IPS DF 6.9 (cell line): Measurements from ENCODE around the gene IQCF2.

ENCODE experiments used
- DNase-seq: peaks from one replicate; pipeline ENCODE4 v3.0.0-alpha.2; 2013; ENCODE audit warnings: low read depth, low spot score
- H3K27ac ChIP-seq: one replicate; pipeline ENCODE4 v1.5.1; 2013; ENCODE audit warnings: low read length, control low read depth
- H3K27me3 ChIP-seq: 2 replicates; pipeline ENCODE4 v1.6.1; 2013; ENCODE audit warnings: mild to moderate bottlenecking, low read length; ENCODE audit not compliant: control insufficient read depth, insufficient read depth
- H3K36me3 ChIP-seq: 2 replicates; pipeline ENCODE4 v1.6.1; 2013; ENCODE audit warnings: low read length; ENCODE audit not compliant: control insufficient read depth, insufficient read depth
- H3K4me1 ChIP-seq: 2 replicates; pipeline ENCODE4 v1.6.1; 2013; ENCODE audit warnings: low read length; ENCODE audit not compliant: control insufficient read depth, insufficient read depth
- H3K4me3 ChIP-seq: 2 replicates; pipeline ENCODE4 v1.5.1; 2013; ENCODE audit warnings: mild to moderate bottlenecking, low read length
- H3K9me3 ChIP-seq: 2 replicates; pipeline ENCODE4 v1.6.1; 2013; ENCODE audit warnings: low read length, inconsistent platforms; ENCODE audit not compliant: control insufficient read depth, insufficient read depth
- WGBS: extraction: QIAGEN DNeasy Blood & Tissue Kit; methylation state at CpG from one replicate; pipeline ENCODE4 v1.1.7; 2013; ENCODE audit warnings: mixed read lengths, missing lambda C conversion rate; ENCODE audit not compliant: insufficient read length, insufficient coverage; 5-methylcytosine and 5-hydroxymethylcytosine counted together

IQCF2 gene

DNA sequence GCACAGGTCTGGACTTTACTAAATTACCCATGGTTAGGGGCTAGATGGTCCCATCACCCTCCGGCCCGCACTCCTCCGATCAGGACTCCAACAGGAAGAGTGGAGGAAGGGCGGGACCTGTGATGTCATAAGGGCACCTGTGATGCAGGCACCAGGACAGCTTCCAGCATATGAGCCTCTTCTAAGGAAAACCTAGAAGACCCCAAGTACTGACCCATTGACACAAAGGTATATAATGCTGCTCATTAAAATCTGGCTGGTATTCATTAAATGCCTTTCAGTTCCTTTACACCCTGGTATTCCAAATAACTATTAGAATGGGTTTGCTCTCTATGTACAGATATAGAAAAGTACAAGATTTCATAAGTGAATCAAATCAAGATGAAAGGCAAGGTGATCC, 14.1 kb downstream of the IQCF2 start, which contains the start of gene IQCF5:
Gene IQCF5 (minus strand): TSS at position 101 of the 400 bp plus-strand sequence. CDS start 70 bp downstream, at position 31.
- no peak within 1 kb of the TSS for H3K27ac ChIP-seq
- no peak for DNase-seq
- no peaks in the 10 kb centered on the region for H3K27me3 ChIP-seq
- H3K9me3 ChIP-seq = no peaks in the 10 kb centered on the region
- no peaks in the 10 kb centered on the region for H3K4me1 ChIP-seq
- no peak within 1 kb of the TSS for H3K4me3 ChIP-seq
- WGBS = no CpG with 5 or more reads among the region's 4 CpGs
- no peaks in the 10 kb centered on the region for H3K36me3 ChIP-seq

DNA sequence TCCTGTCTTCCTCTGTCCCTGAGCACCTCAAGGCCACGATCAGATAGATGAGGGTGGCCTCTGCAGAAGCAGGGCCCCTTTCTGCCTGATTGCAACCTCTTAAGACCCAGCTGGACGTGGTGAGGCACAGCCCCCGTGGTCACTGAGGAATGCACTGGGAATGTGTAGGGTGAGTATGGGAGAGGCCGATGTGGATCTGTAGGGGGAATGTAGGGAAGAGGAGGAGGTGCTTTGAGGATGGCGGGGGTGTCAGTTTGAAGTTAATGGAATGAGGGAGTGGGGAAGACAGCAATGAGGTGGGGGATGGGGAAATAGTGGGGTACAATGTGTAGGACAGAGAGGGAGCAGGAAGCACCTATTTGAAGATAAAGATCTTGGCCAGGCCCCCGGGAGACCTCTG, 14.8 kb downstream of the IQCF2 start:
- H3K36me3 ChIP-seq = no peaks in the 10 kb centered on the region
- no peaks in the 10 kb centered on the region for H3K4me1 ChIP-seq
- WGBS = 100% methylated on average over 2 of the region's 6 CpGs
- no peaks in the 10 kb centered on the region for H3K27me3 ChIP-seq
- DNase-seq = no peak
- H3K9me3 ChIP-seq = no peaks in the 10 kb centered on the region
- H3K4me3 ChIP-seq = no peak overlapping the region
- no peak overlapping the region for H3K27ac ChIP-seq

DNA sequence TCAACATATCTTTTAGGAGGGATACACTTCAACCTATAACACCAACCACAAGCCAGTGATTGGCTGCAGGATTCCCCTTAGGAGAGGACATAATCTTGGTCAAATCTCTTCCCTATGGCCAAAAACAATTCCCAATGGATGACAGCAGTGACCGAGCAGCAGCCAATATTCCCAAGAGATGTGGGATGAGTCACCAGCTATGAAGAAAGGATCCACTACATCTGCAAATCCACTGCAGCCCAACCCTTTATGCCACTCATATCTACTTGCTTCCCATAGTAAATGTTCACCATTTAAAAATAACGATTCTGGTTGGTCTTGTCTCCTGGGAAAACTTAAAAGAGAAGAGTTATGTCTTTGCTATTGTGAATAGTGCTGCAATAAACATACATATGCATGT, 18.5 kb downstream of the IQCF2 start:
- no peak overlapping the region for H3K4me3 ChIP-seq
- H3K9me3 ChIP-seq = no peaks in the 10 kb centered on the region
- no peaks in the 10 kb centered on the region for H3K27me3 ChIP-seq
- no CpG with 5 or more reads among the region's 2 CpGs for WGBS
- no peaks in the 10 kb centered on the region for H3K4me1 ChIP-seq
- DNase-seq = no peak
- no peak overlapping the region for H3K27ac ChIP-seq
- no peaks in the 10 kb centered on the region for H3K36me3 ChIP-seq

DNA sequence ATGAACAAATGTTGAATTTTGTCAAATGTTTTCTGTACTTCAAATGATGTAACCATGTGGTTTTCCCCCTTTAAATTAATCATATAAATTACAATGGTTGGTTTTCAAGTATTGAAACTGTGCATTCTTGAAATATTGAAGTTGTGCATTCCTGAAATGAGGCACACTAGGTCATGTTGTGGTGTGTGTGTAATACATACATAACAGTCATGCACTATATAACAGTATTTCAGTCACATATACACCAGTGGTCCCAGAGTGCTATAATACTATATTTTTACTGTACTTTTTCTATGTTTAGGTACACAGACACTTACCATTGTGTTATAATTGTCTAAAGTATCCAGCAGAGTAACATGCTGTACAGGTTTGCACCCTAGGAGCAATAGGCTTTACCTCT, 25.0 kb downstream of the IQCF2 start:
- Histone ChIP-seq H3K4me3 (no peak overlapping the region), H3K36me3 (no peaks in the 10 kb centered on the region), H3K4me1 (no peaks in the 10 kb centered on the region), H3K27ac (no peak overlapping the region), H3K9me3 (no peaks in the 10 kb centered on the region), H3K27me3 (no peaks in the 10 kb centered on the region)
- DNase-seq = no peak

DNA sequence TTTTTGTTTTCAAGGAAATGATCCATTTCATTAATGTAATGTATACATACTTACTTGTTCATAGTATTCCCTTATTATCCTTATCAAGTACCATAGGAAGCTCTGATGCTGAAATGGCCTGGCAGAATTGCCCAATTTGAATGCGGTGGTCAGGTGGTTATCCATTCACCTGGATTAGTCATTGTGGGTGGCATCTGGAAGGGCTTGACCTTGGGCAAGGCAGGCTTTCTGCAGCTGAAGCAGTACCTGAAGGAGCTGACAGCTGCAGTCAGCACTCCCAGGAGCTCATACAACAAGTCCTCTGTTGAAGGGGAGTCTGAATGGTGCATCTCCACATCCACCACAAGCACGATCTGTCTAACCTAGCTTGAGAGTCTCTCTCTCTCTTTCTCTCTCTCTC, 26.2 kb downstream of the IQCF2 start:
- H3K36me3 ChIP-seq = no peaks in the 10 kb centered on the region
- no CpG with 5 or more reads among the region's 2 CpGs for WGBS

DNA sequence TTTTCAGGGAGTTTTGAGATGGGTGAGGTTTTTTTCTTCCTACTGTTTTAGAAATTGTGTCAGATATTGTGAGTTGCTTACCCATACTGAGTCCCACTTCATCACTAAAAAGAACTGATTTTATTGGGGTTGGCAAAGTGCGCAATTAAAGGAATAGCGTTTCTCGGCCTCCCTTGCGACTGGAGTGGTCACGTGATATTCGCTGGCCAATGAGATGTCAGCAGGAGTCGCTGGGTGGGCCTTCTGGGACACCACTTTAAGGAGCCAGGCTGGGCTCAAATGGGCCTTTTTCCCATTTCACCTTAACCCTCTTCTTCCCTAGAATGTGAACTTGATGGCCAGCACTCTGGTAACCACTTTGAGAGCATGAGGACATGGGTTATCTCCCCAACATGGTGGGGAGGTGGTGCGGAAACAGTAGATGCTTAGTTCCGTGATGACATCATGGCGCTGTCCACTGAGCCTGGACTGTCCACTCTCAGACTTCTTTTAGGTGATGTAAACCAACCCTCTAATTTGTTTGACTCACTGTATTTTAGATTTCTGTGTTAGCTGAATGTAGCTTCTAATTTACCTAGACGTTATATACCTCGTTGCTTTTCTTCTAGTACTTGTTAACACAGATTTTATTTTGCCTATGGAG, 27.2 kb downstream of the IQCF2 start:
- DNase-seq = no peak
- no CpG with 5 or more reads among the region's 12 CpGs for WGBS
- Histone ChIP-seq H3K4me1 (no peaks in the 10 kb centered on the region), H3K27ac (no peak overlapping the region), H3K4me3 (no peak overlapping the region), H3K27me3 (no peaks in the 10 kb centered on the region), H3K36me3 (no peaks in the 10 kb centered on the region), H3K9me3 (no peaks in the 10 kb centered on the region)

More for the DNA sequence above, 26.2 kb downstream of the IQCF2 start:
- no peaks in the 10 kb centered on the region for H3K4me1 ChIP-seq
- H3K4me3 ChIP-seq = no peak overlapping the region
- no peak overlapping the region for H3K27ac ChIP-seq
- DNase-seq = no peak
- no peaks in the 10 kb centered on the region for H3K27me3 ChIP-seq
- no peaks in the 10 kb centered on the region for H3K9me3 ChIP-seq

DNA sequence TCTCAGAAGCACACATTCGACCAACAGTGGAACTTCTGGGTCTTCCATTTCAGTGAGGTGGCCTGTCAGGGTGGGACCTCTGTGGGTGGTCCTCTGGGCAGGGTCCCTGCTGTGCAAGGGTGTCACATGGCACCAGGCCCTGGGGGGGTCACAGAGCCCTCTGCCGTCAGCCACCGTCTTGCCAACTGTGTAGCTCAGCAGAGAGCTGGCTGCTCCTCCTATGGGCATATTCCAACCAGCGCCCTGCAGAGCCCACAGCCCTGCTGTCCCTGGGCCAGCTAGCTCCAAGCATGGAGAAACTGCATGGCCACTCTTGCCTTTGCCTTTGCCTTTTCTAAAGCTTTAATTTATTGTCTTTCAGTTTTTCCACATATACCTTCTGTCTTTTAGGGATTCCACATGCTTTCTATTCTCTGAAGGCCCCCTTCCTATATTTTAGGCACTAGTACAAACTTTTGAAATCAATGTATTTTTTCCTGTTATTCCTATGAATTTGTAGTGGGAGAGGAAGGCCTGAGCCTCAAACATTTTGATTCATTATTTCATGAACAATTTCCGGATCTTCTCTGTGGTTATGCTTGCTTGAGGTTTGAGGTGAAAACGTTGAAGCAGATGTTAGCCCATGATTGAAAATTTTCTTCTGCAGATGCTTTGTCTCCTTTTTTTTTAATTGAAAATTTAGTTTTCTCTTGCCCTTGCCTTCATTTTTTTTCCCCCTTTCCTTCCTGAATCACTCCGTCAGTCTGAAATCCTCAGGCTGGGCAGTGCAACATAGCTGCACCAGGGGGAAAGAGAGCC, 30.0 kb downstream of the IQCF2 start:
- H3K9me3 ChIP-seq = no peaks in the 10 kb centered on the region
- no peak overlapping the region for H3K27ac ChIP-seq
- DNase-seq = no peak
- H3K36me3 ChIP-seq = no peaks in the 10 kb centered on the region
- H3K4me1 ChIP-seq = no peaks in the 10 kb centered on the region
- no CpG with 5 or more reads among the region's 7 CpGs for WGBS
- H3K4me3 ChIP-seq = no peak overlapping the region
- H3K27me3 ChIP-seq = no peaks in the 10 kb centered on the region

DNA sequence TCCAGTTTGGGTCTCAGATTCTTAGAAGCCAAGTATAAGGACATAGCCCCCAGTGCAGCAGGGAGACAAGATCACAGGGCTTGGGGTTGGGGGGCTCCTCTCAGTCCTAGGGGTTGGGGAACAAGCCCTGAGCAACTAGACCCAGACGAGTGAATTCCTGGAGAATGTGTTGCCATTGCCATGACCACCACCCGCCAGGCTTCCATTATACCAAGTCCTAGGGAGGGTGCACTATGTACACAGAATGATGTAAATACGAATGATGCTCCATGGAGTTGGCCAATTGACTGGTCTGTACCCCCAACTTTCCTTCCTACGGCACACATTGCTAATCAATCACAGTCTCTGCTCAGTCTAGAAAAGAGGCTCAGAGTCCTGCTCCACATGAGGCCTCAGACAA, 33.0 kb downstream of the IQCF2 start:
- H3K4me1 ChIP-seq = no peaks in the 10 kb centered on the region
- DNase-seq = no peak
- H3K27ac ChIP-seq = no peak overlapping the region
- no peak overlapping the region for H3K4me3 ChIP-seq
- no peaks in the 10 kb centered on the region for H3K9me3 ChIP-seq
- WGBS = no CpG with 5 or more reads among the region's 4 CpGs
- no peaks in the 10 kb centered on the region for H3K27me3 ChIP-seq
- no peaks in the 10 kb centered on the region for H3K36me3 ChIP-seq

DNA sequence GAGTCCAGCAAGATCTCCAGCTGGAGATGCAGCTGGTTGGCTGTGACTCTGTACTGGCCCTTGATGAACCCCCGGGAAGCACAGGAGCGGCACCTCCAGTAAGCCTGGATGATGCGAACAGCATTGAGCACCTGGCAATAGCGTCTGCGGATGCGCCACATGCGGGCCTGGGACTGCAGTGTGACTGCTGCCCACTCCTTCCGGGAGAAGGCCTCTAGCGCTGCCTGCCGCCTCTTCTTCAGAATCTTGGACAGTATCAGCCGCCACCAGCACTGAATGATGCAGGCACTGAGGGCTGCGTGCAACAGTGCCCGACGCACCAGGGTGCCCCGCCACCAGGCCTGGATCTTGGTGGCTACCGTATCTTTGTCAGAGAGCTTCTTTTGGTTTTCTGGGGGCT, 33.5 kb downstream of the IQCF2 start:
- H3K27ac ChIP-seq = no peak overlapping the region
- H3K9me3 ChIP-seq = no peaks in the 10 kb centered on the region
- no peaks in the 10 kb centered on the region for H3K4me1 ChIP-seq
- H3K36me3 ChIP-seq = no peaks in the 10 kb centered on the region
- DNase-seq = no peak
- no peaks in the 10 kb centered on the region for H3K27me3 ChIP-seq
- WGBS = no CpG with 5 or more reads among the region's 16 CpGs
- H3K4me3 ChIP-seq = no peak overlapping the region

DNA sequence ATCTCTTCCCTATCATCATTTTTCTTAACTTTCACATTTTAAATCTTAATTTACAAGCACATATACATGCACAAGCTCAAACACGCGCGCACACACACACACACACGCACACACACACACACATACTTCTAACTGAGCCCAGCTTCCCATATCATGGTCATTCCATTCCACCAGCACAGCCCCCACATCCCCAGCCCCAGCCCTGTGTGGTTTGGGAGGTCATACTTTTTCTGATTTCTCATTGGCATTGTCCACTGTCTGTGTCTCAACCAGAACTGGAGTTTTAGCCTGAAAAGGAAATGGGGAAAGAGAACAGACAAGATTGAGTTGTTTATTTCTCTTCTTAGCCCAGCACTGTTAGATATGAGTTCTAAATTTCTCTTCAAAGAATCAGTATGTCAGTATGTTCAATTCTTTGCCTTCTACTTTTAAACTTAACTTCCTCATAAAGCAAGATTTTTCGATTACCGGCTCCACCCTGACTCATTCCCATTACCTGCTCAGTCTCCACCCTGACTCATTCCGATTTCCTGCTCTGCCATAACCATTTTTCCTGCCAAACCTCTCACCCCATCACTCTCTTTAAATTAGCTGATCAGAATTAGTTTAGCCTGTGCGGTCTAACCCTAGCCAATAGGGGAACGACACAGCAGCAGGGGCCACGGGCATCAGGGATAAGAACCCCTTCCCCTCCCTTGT, 35.3 kb downstream of the IQCF2 start:
- H3K9me3 ChIP-seq = no peaks in the 10 kb centered on the region
- WGBS = 100% methylated on average over 4 of the region's 10 CpGs
- H3K36me3 ChIP-seq = no peaks in the 10 kb centered on the region
- H3K4me3 ChIP-seq = no peak overlapping the region
- no peaks in the 10 kb centered on the region for H3K27me3 ChIP-seq
- H3K27ac ChIP-seq = no peak overlapping the region
- DNase-seq = no peak
- H3K4me1 ChIP-seq = peaks cover 1% of the 10 kb centered on the region; the same call in 1 of the 2 replicates
